ENCODE data around the gene C11orf91.

Gene C11orf91

GRCh38 chr11:33660962-33661361, 39.7 kb downstream of the C11orf91 start:
- in situ Hi-C loops (cut with MboI; ENCODE audit: low pct_unique_long_range_greater_than_20kb, low sequenced_read_pairs), result no loop called here
- DNase-seq, result no peak

- no peak for DNase-seq
- in situ Hi-C loops (cut with MboI; ENCODE audit: low pct_unique_long_range_greater_than_20kb, low sequenced_read_pairs), result no loop called here
These were observed 41.1 kb downstream of the C11orf91 start for GRCh38 chr11:33659370-33660139.

GRCh38 chr11:33658195-33658900, 42.3 kb downstream of the C11orf91 start:
- in situ Hi-C loops (cut with MboI; ENCODE audit: low pct_unique_long_range_greater_than_20kb, low sequenced_read_pairs), result no loop called here
- no peak for DNase-seq

GRCh38 chr11:33657757-33658156, 42.9 kb downstream of the C11orf91 start:
- DNase-seq, result no peak
- in situ Hi-C loops (cut with MboI; ENCODE audit: low pct_unique_long_range_greater_than_20kb, low sequenced_read_pairs), result no loop called here

- in situ Hi-C loops (cut with MboI; ENCODE audit: low pct_unique_long_range_greater_than_20kb, low sequenced_read_pairs), result no loop called here
- no peak for DNase-seq
These were observed 43.9 kb downstream of the C11orf91 start for GRCh38 chr11:33656768-33657167.

- no peak for DNase-seq
- in situ Hi-C loops (cut with MboI; ENCODE audit: low pct_unique_long_range_greater_than_20kb, low sequenced_read_pairs), result no loop called here
These were observed 44.6 kb downstream of the C11orf91 start for GRCh38 chr11:33655842-33656600.

GRCh38 chr11:33654594-33654993, 46.0 kb downstream of the C11orf91 start:
- in situ Hi-C loops (cut with MboI; ENCODE audit: low pct_unique_long_range_greater_than_20kb, low sequenced_read_pairs), result no loop called here
- DNase-seq, result no peak

GRCh38 chr11:33652930-33653329, 47.7 kb downstream of the C11orf91 start:
- in situ Hi-C loops (cut with MboI; ENCODE audit: low pct_unique_long_range_greater_than_20kb, low sequenced_read_pairs), result no loop called here
- DNase-seq, result no peak

GRCh38 chr11:33652431-33652830, 48.2 kb downstream of the C11orf91 start:
- in situ Hi-C loops (cut with MboI; ENCODE audit: low pct_unique_long_range_greater_than_20kb, low sequenced_read_pairs), result no loop called here
- no peak for DNase-seq

GRCh38 chr11:33651990-33652389, 48.6 kb downstream of the C11orf91 start:
- in situ Hi-C loops (cut with MboI; ENCODE audit: low pct_unique_long_range_greater_than_20kb, low sequenced_read_pairs), result no loop called here
- DNase-seq, result no peak

GRCh38 chr11:33651555-33651954, 49.1 kb downstream of the C11orf91 start:
- in situ Hi-C loops (cut with MboI; ENCODE audit: low pct_unique_long_range_greater_than_20kb, low sequenced_read_pairs), result no loop called here
- DNase-seq, result no peak

GRCh38 chr11:33649944-33650343, 50.7 kb downstream of the C11orf91 start:
- DNase-seq, result no peak
- in situ Hi-C loops (cut with MboI; ENCODE audit: low pct_unique_long_range_greater_than_20kb, low sequenced_read_pairs), result no loop called here
